ENCODE measurements around the gene SNAP25. TPM values are rescaled to one million over a fixed set of nuclear protein-coding genes. Genes with fewer than 3 reads are reported as not detected.

Gene SNAP25
- total RNA-seq, 1 experiment from 2014 or later: not detected

DNA sequence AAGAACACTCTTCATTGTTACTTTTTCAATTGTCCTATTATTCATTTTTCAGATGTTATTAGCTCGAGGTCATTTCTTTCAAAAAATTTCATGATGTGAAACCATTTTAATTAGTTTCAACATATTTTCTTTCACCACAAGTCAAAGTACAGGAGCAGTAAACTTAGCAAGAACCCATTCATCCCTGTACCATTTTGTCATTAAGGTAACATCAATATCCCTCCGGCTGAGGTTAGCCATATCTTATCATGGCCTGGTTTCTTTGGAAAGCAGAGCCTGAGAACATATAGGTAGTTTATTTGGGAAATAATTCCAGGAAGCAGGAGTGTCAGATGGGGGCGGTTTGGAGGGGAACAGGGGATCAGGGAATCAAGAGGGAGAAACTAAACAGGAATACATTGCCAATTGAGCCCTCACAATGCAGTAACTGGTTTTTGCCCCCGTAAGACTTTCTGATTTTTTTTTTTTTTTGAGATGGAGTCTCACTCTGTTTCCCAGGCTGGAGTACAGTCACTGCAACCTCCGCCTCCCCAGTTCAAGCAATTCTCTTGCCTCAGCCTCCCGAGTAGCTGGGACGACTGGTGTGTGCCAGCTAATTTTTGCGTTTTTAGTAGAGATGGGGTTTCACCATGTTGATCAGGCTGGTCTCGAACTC lies 131.7 kb downstream of the SNAP25 start:
- H3K4me3 ChIP-seq (ENCODE audit: low read length): no peak overlapping the region
- DNase-seq (no peak), ATAC-seq (no peak)
- H3K9ac ChIP-seq (ENCODE audit: low read length): no peak overlapping the region
- TF ChIP-seq EZH2phosphoT487 (IDR thresholded peaks at IDR 0.05; ENCODE audit: borderline replicate concordance, low read length): no peak
- no peak overlapping the region for H3K27ac ChIP-seq (ENCODE audit: low read length)
- no TSS peak for BruUV-seq (replicated peaks)
- intact Hi-C loops (cut with micrococcal nuclease): no loop called here
- H3F3A ChIP-seq (ENCODE audit: low read length, unreplicated experiment): no peaks in the 10 kb centered on the region
- H2AFZ ChIP-seq (ENCODE audit: low read length): no peak overlapping the region
- H3K4me2 ChIP-seq (ENCODE audit: low read length): no peak overlapping the region
- no peaks in the 10 kb centered on the region for H3K4me1 ChIP-seq (ENCODE audit: insufficient read depth, low read length)
- H3K9me3 ChIP-seq (ENCODE audit: low read length): no peaks in the 10 kb centered on the region
- H3K9me2 ChIP-seq (replicated peaks; ENCODE audit: low read length): no peaks in the 10 kb centered on the region
- ChIA-PET POLR2A (ENCODE audit: unreplicated experiment) (no interaction called here), CTCF (no interaction called here)
- H3K36me3 ChIP-seq (ENCODE audit: low read depth, low read length): no peaks in the 10 kb centered on the region
- no peaks in the 10 kb centered on the region for H4K20me1 ChIP-seq (ENCODE audit: low read length)
- no peaks in the 10 kb centered on the region for H3K79me2 ChIP-seq (ENCODE audit: low read length)
- 0 out of 2 replicates have a peak, but pooled peaks cover 13% of the 10 kb centered on the region for H3K27me3 ChIP-seq (ENCODE audit: low read length)

- no peaks in the 10 kb centered on the region for H4K20me1 ChIP-seq (ENCODE audit: low read length)
- H3K79me2 ChIP-seq (ENCODE audit: low read length): no peaks in the 10 kb centered on the region
- no TSS peak for BruUV-seq (replicated peaks)
- H2AFZ ChIP-seq (ENCODE audit: low read length): no peak overlapping the region
- H3K36me3 ChIP-seq (ENCODE audit: low read depth, low read length): no peaks in the 10 kb centered on the region
- H3K9me2 ChIP-seq (replicated peaks; ENCODE audit: low read length): no peaks in the 10 kb centered on the region
- intact Hi-C loops (cut with micrococcal nuclease): no loop called here
- no peaks in the 10 kb centered on the region for H3K27me3 ChIP-seq (ENCODE audit: low read length)
- ATAC-seq (no peak), DNase-seq (no peak)
- TF ChIP-seq, protein P1, sequence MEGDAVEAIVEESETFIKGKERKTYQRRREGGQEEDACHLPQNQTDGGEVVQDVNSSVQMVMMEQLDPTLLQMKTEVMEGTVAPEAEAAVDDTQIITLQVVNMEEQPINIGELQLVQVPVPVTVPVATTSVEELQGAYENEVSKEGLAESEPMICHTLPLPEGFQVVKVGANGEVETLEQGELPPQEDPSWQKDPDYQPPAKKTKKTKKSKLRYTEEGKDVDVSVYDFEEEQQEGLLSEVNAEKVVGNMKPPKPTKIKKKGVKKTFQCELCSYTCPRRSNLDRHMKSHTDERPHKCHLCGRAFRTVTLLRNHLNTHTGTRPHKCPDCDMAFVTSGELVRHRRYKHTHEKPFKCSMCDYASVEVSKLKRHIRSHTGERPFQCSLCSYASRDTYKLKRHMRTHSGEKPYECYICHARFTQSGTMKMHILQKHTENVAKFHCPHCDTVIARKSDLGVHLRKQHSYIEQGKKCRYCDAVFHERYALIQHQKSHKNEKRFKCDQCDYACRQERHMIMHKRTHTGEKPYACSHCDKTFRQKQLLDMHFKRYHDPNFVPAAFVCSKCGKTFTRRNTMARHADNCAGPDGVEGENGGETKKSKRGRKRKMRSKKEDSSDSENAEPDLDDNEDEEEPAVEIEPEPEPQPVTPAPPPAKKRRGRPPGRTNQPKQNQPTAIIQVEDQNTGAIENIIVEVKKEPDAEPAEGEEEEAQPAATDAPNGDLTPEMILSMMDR (conservative IDR thresholded peaks at IDR 0.05; ENCODE audit: low read depth, low read length): no peak
- TF ChIP-seq EZH2 (IDR thresholded peaks at IDR 0.05; ENCODE audit: low read length, unreplicated experiment): no peak
- TF ChIP-seq EZH2phosphoT487 (IDR thresholded peaks at IDR 0.05; ENCODE audit: borderline replicate concordance, low read length): no peak
- no peak overlapping the region for H3K9ac ChIP-seq (ENCODE audit: low read length)
- H3K4me2 ChIP-seq (ENCODE audit: low read length): no peak overlapping the region
- no peak overlapping the region for H3K4me3 ChIP-seq (ENCODE audit: low read length)
- no peaks in the 10 kb centered on the region for H3K4me1 ChIP-seq (ENCODE audit: insufficient read depth, low read length)
- ChIA-PET CTCF (interaction anchor here (0.7 kb wide), 1 partner anchor 14 kb away, joined by 4 read pairs; no protein-coding TSS in a partner anchor), POLR2A (ENCODE audit: unreplicated experiment) (no interaction called here)
- no peaks in the 10 kb centered on the region for H3K9me3 ChIP-seq (ENCODE audit: low read length)
- H3K27ac ChIP-seq (ENCODE audit: low read length): no peak overlapping the region
- no peaks in the 10 kb centered on the region for H3F3A ChIP-seq (ENCODE audit: low read length, unreplicated experiment)
These were observed 134.5 kb downstream of the SNAP25 start for GRCh38 chr20:10352934-10353824.

DNA sequence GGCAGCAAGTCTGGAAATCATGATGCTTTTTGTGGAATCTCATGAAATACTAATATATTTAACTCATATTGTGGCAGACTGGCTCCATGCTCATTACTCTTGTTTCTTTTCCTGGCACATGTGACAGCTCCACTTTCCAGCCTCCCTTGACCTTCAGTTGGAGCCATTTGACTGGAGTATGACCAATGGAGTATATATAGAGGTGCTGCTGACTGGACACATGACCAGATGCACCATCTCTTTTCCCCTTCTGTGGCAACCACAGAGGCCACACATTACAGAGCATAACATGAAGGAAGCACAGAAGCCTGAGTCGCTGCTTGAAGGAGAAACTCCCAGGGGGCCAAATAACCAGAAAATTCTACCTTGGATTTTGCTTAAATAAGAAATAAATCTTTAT lies 138.0 kb downstream of the SNAP25 start:
- H3K4me3 ChIP-seq (ENCODE audit: low read length): no peak overlapping the region

More for the DNA sequence above, 138.0 kb downstream of the SNAP25 start:
- no peaks in the 10 kb centered on the region for H3K9me2 ChIP-seq (replicated peaks; ENCODE audit: low read length)
- BruUV-seq (replicated peaks): no TSS peak
- no peak overlapping the region for H3K9ac ChIP-seq (ENCODE audit: low read length)
- DNase-seq (no peak), ATAC-seq (no peak)
- no peaks in the 10 kb centered on the region for H3K9me3 ChIP-seq (ENCODE audit: low read length)
- no peaks in the 10 kb centered on the region for H3K36me3 ChIP-seq (ENCODE audit: low read depth, low read length)
- H4K20me1 ChIP-seq (ENCODE audit: low read length): no peaks in the 10 kb centered on the region
- peaks cover 12% of the 10 kb centered on the region for H3K27me3 ChIP-seq (ENCODE audit: low read length)
- no peak overlapping the region for H3K27ac ChIP-seq (ENCODE audit: low read length)
- no peaks in the 10 kb centered on the region for H3F3A ChIP-seq (ENCODE audit: low read length, unreplicated experiment)
- CTCF ChIA-PET: no interaction called here
- POLR2A ChIA-PET (ENCODE audit: unreplicated experiment): no interaction called here
- H2AFZ ChIP-seq (ENCODE audit: low read length): no peak overlapping the region
- intact Hi-C loops (cut with micrococcal nuclease): no loop called here
- no peak for TF ChIP-seq EZH2phosphoT487 (IDR thresholded peaks at IDR 0.05; ENCODE audit: borderline replicate concordance, low read length)
- no peak for TF ChIP-seq EZH2 (IDR thresholded peaks at IDR 0.05; ENCODE audit: low read length, unreplicated experiment)
- TF ChIP-seq, protein P1 (conservative IDR thresholded peaks at IDR 0.05; ENCODE audit: low read depth, low read length): no peak
- H3K4me1 ChIP-seq (ENCODE audit: insufficient read depth, low read length): no peaks in the 10 kb centered on the region
- no peak overlapping the region for H3K4me2 ChIP-seq (ENCODE audit: low read length)
- no peaks in the 10 kb centered on the region for H3K79me2 ChIP-seq (ENCODE audit: low read length)

Other genes with a start within 250 kb of the SNAP25 start
- gene ANKEF1, start 183.8 kb upstream of the SNAP25 start, total RNA-seq (2014; rRNA removed): 11.6 and 13.1 TPM in 2 replicates
- gene MKKS, start 215.4 kb downstream of the SNAP25 start, total RNA-seq (2014; rRNA removed): 12.1 and 13.6 TPM in 2 replicates
- gene SLX4IP, start 216.5 kb downstream of the SNAP25 start, total RNA-seq (2014; rRNA removed): 6.4 and 7.1 TPM in 2 replicates